ENCODE measurements around the gene KCNJ9.
"Not testable (repeated sequence)": the region's sequence is repeated elsewhere in the genome, so short reads cannot be mapped to it uniquely, and the experiment has no call there.

Gene KCNJ9

GRCh38 chr1:160105155-160105554 lies 23.8 kb downstream of the KCNJ9 start:
- DNase-seq, result no peak

GRCh38 chr1:160107512-160107911 lies 26.2 kb downstream of the KCNJ9 start:
- no peak for DNase-seq

GRCh38 chr1:160108888-160109662 lies 27.7 kb downstream of the KCNJ9 start:
- DNase-seq, result no peak

- no peak for DNase-seq
These were observed 28.3 kb downstream of the KCNJ9 start for GRCh38 chr1:160109686-160110085.

- not testable (repeated sequence) for DNase-seq
These were observed 30.1 kb downstream of the KCNJ9 start for GRCh38 chr1:160111462-160111861.

- DNase-seq, result no peak
These were observed 31.0 kb downstream of the KCNJ9 start for GRCh38 chr1:160112357-160112756.

GRCh38 chr1:160113407-160113806 lies 32.1 kb downstream of the KCNJ9 start:
- DNase-seq, result no peak

GRCh38 chr1:160114085-160114484 lies 32.7 kb downstream of the KCNJ9 start:
- DNase-seq, result no peak

- no peak for DNase-seq
These were observed 34.4 kb downstream of the KCNJ9 start, which contains the start of gene ATP1A2 for GRCh38 chr1:160115545-160116282. TSS of gene ATP1A2 (plus strand) at chr1:160115759. CDS start at chr1:160115862, 103 bp downstream.

- no peak for DNase-seq
These were observed 35.2 kb downstream of the KCNJ9 start for GRCh38 chr1:160116283-160117147.

- no peak for DNase-seq
These were observed 36.0 kb downstream of the KCNJ9 start for GRCh38 chr1:160117300-160117699.

GRCh38 chr1:160117709-160118183 lies 36.4 kb downstream of the KCNJ9 start:
- no peak for DNase-seq

GRCh38 chr1:160118928-160119327 lies 37.6 kb downstream of the KCNJ9 start:
- DNase-seq, result no peak

- DNase-seq, result no peak
These were observed 39.5 kb downstream of the KCNJ9 start for GRCh38 chr1:160120797-160121196.

- no peak for DNase-seq
These were observed 40.0 kb downstream of the KCNJ9 start for GRCh38 chr1:160121388-160121787.

GRCh38 chr1:160122978-160123495 lies 41.7 kb downstream of the KCNJ9 start:
- no peak for DNase-seq

- DNase-seq, result no peak
These were observed 42.4 kb downstream of the KCNJ9 start for GRCh38 chr1:160123726-160124125.

- DNase-seq, result no peak
These were observed 43.6 kb downstream of the KCNJ9 start for GRCh38 chr1:160124705-160125478.

- no peak for DNase-seq
These were observed 44.4 kb downstream of the KCNJ9 start for GRCh38 chr1:160125746-160126145.

- DNase-seq, result not testable (repeated sequence)
These were observed 45.0 kb downstream of the KCNJ9 start for GRCh38 chr1:160126342-160126741.

GRCh38 chr1:160127381-160127780 lies 46.0 kb downstream of the KCNJ9 start:
- no peak for DNase-seq

Data from NCI-H1092 treated with DMSO at 0.1 percent for 48 hours (cell line).